ENCODE results near the gene OR6V1. TPM values are rescaled to one million over a fixed set of nuclear protein-coding genes. Genes with fewer than 3 reads are reported as not detected.
"Not testable (repeated sequence)": the region's sequence is repeated elsewhere in the genome, so short reads cannot be mapped to it uniquely, and the experiment has no call there.

The OR6V1 gene
- polyA plus RNA-seq, 3 donors, result not detected

GRCh38 chr7:143088549-143089231 lies 36.5 kb downstream of the OR6V1 start:
- H3K27me3 ChIP-seq (ENCODE audit: control insufficient read depth in 2 of 2, insufficient read depth in 2 of 2, low read length in 2 of 2); H3K79me2 ChIP-seq (ENCODE audit: insufficient read depth, low read length); H3K4me3 Mint-ChIP-seq; H3K36me3 Mint-ChIP-seq; H3K36me3 ChIP-seq (replicated peaks in 1 of 2; ENCODE audit: control insufficient read depth in 1 of 2, insufficient read depth in 2 of 2, low read length in 2 of 2); H3K4me2 ChIP-seq (replicated peaks; ENCODE audit: extremely low read depth, low read length, poor library complexity, severe bottlenecking); intact Hi-C loops (cut with micrococcal nuclease); H4K20me1 ChIP-seq (ENCODE audit: insufficient read depth, low read length); DNase-seq; H3K27ac Mint-ChIP-seq; H3K4me3 ChIP-seq (replicated peaks in 1 of 3; ENCODE audit: low read depth in 2 of 3, low read length in 3 of 3); H3K27ac ChIP-seq (ENCODE audit: low read depth in 1 of 2, low read length in 2 of 2); H3K27me3 Mint-ChIP-seq (ENCODE audit: low read depth in 3 of 3); H3K9ac ChIP-seq (ENCODE audit: insufficient read depth, low read length, poor library complexity, severe bottlenecking); H2AFZ ChIP-seq (ENCODE audit: insufficient read depth, low read depth, low read length, poor library complexity, severe bottlenecking): not testable (repeated sequence)
- Histone ChIP-seq H3K9me3 (replicated peaks in 1 of 2; ENCODE audit: control insufficient read depth in 1 of 2, insufficient read depth in 1 of 2, low read length in 2 of 2) (peaks cover 0 to 10% of the 10 kb centered on the region in 2 donors), H3K4me1 (ENCODE audit: control insufficient read depth in 1 of 2, insufficient read depth in 2 of 2, low read length in 2 of 2) (peaks cover 7 to 13% of the 10 kb centered on the region in 2 donors)
- 97% methylated on average over 14 of the region's 16 CpGs for WGBS (ENCODE audit: insufficient coverage)
- Mint-ChIP-seq H3K4me1 (peaks cover 16% of the 10 kb centered on the region), H3K9me3 (peaks cover 20 to 39% (median 32%) of the 10 kb centered on the region in 7 donors)

- Histone ChIP-seq H4K20me1 (ENCODE audit: insufficient read depth, low read length) (no peaks in the 10 kb centered on the region), H3K4me3 (replicated peaks in 1 of 3; ENCODE audit: low read depth in 2 of 3, low read length in 3 of 3) (no peak overlapping the region), H3K9me3 (replicated peaks in 1 of 2; ENCODE audit: control insufficient read depth in 1 of 2, insufficient read depth in 1 of 2, low read length in 2 of 2) (peaks cover 7 to 29% of the 10 kb centered on the region in 2 donors), H3K27ac (ENCODE audit: low read depth in 1 of 2, low read length in 2 of 2) (no peak overlapping the region), H3K79me2 (ENCODE audit: insufficient read depth, low read length) (no peaks in the 10 kb centered on the region), H3K4me1 (ENCODE audit: control insufficient read depth in 1 of 2, insufficient read depth in 2 of 2, low read length in 2 of 2) (no peaks in the 10 kb centered on the region), H3K36me3 (replicated peaks in 1 of 2; ENCODE audit: control insufficient read depth in 1 of 2, insufficient read depth in 2 of 2, low read length in 2 of 2) (no peaks in the 10 kb centered on the region), H2AFZ (ENCODE audit: insufficient read depth, low read depth, low read length, poor library complexity, severe bottlenecking) (no peak overlapping the region), H3K9ac (ENCODE audit: insufficient read depth, low read length, poor library complexity, severe bottlenecking) (no peak overlapping the region), H3K4me2 (replicated peaks; ENCODE audit: extremely low read depth, low read length, poor library complexity, severe bottlenecking) (no peak overlapping the region), H3K27me3 (ENCODE audit: control insufficient read depth in 2 of 2, insufficient read depth in 2 of 2, low read length in 2 of 2) (no peaks in the 10 kb centered on the region)
- no peaks in the 10 kb centered on the region for H3K36me3 Mint-ChIP-seq
- no peaks in the 10 kb centered on the region for H3K27me3 Mint-ChIP-seq (ENCODE audit: low read depth in 3 of 3)
- H3K4me1 Mint-ChIP-seq, result no peaks in the 10 kb centered on the region
- peaks cover 18 to 36% (median 29%) of the 10 kb centered on the region in 7 donors for H3K9me3 Mint-ChIP-seq
- no peak for TF ChIP-seq CTCF (IDR thresholded peaks at IDR 0.05)
- DNase-seq, result no peak
- 80% methylated on average over 1 of the region's 2 CpGs for WGBS (ENCODE audit: insufficient coverage)
- H3K4me3 Mint-ChIP-seq, result no peak overlapping the region
- intact Hi-C loops (cut with micrococcal nuclease), result no loop called here
- no peak overlapping the region for H3K27ac Mint-ChIP-seq
These were observed 44.0 kb downstream of the OR6V1 start for GRCh38 chr7:143096146-143096545.

- H2AFZ ChIP-seq (ENCODE audit: insufficient read depth, low read depth, low read length, poor library complexity, severe bottlenecking); H3K27ac Mint-ChIP-seq; H3K4me3 Mint-ChIP-seq; H3K4me3 ChIP-seq (replicated peaks in 1 of 3; ENCODE audit: low read depth in 2 of 3, low read length in 3 of 3); H3K36me3 ChIP-seq (replicated peaks in 1 of 2; ENCODE audit: control insufficient read depth in 1 of 2, insufficient read depth in 2 of 2, low read length in 2 of 2); H3K27ac ChIP-seq (ENCODE audit: low read depth in 1 of 2, low read length in 2 of 2); intact Hi-C loops (cut with micrococcal nuclease); H3K27me3 Mint-ChIP-seq (ENCODE audit: low read depth in 3 of 3); H3K36me3 Mint-ChIP-seq; H3K79me2 ChIP-seq (ENCODE audit: insufficient read depth, low read length); H3K27me3 ChIP-seq (ENCODE audit: control insufficient read depth in 2 of 2, insufficient read depth in 2 of 2, low read length in 2 of 2); H3K4me1 Mint-ChIP-seq; H4K20me1 ChIP-seq (ENCODE audit: insufficient read depth, low read length); H3K4me2 ChIP-seq (replicated peaks; ENCODE audit: extremely low read depth, low read length, poor library complexity, severe bottlenecking); H3K4me1 ChIP-seq (ENCODE audit: control insufficient read depth in 1 of 2, insufficient read depth in 2 of 2, low read length in 2 of 2); H3K9ac ChIP-seq (ENCODE audit: insufficient read depth, low read length, poor library complexity, severe bottlenecking); DNase-seq: not testable (repeated sequence)
- peaks cover 10 to 29% of the 10 kb centered on the region in 2 donors for H3K9me3 ChIP-seq (replicated peaks in 1 of 2; ENCODE audit: control insufficient read depth in 1 of 2, insufficient read depth in 1 of 2, low read length in 2 of 2)
- peaks cover 16 to 34% (median 26%) of the 10 kb centered on the region in 7 donors for H3K9me3 Mint-ChIP-seq
- no CpG with 5 or more reads among the region's 1 CpG for WGBS (ENCODE audit: insufficient coverage)
These were observed 47.4 kb downstream of the OR6V1 start for GRCh38 chr7:143099579-143099978.

Data from CD14-positive monocyte (primary cell).